HG02973 (cell line): Measurements from ENCODE around the gene PARD6A.
A peak's percentile ranks its signal among the peaks of the same experiment; 100 is the strongest.

ENCODE experiments used
- ATAC-seq: cut with Tn5 transposase; IDR thresholded peaks from one replicate; pipeline ENCODE4 v1.9.1; 2021; ENCODE audit warnings: moderate library complexity; ENCODE audit not compliant: unreplicated experiment

The PARD6A gene

GRCh38 chr16:67653789-67654402 lies 6.9 kb upstream of the PARD6A start:
- no peak for ATAC-seq

- ATAC-seq: no peak
Observed at GRCh38 chr16:67654403-67654911, 6.3 kb upstream of the PARD6A start.

GRCh38 chr16:67655363-67655762 lies 5.4 kb upstream of the PARD6A start:
- ATAC-seq: no peak

- no peak for ATAC-seq
Observed at GRCh38 chr16:67656344-67657016, 4.3 kb upstream of the PARD6A start.

- no peak for ATAC-seq
Observed at GRCh38 chr16:67657017-67657608, 3.6 kb upstream of the PARD6A start.

- no peak for ATAC-seq
Observed at GRCh38 chr16:67657751-67658518, 2.8 kb upstream of the PARD6A start.

GRCh38 chr16:67658849-67659674 lies 1.7 kb upstream of the PARD6A start:
- no peak for ATAC-seq

GRCh38 chr16:67659675-67660563 lies 841 bp upstream of the PARD6A start, which contains the start of gene ACD:
ACD (minus strand) TSS chr16:67660260; CDS start chr16:67660220, 40 bp downstream.
- ATAC-seq: peak; percentile 43

- no peak for ATAC-seq
Observed at GRCh38 chr16:67661101-67661761, 471 bp downstream of the PARD6A start.

- ATAC-seq: no peak
Observed at GRCh38 chr16:67661886-67662652, 1.3 kb downstream of the PARD6A start.

GRCh38 chr16:67662653-67663010 lies 1.9 kb downstream of the PARD6A start:
- no peak for ATAC-seq

- no peak for ATAC-seq
Observed at GRCh38 chr16:67663151-67663876, 2.6 kb downstream of the PARD6A start.

- no peak for ATAC-seq
Observed at GRCh38 chr16:67663877-67664222, 3.1 kb downstream of the PARD6A start.

- ATAC-seq: no peak
Observed at GRCh38 chr16:67664258-67664657, 3.5 kb downstream of the PARD6A start.

- ATAC-seq: no peak
Observed at GRCh38 chr16:67664871-67665270, 4.1 kb downstream of the PARD6A start.

- ATAC-seq: no peak
Observed at GRCh38 chr16:67665598-67665997, 4.8 kb downstream of the PARD6A start.

- ATAC-seq: no peak
Observed at GRCh38 chr16:67666032-67666551, 5.3 kb downstream of the PARD6A start.
